HG03442 (cell line): ENCODE measurements around the gene ARHGEF2.

Source experiments
- ATAC-seq: cut with Tn5 transposase; IDR thresholded peaks from one replicate; pipeline ENCODE4 v1.9.1; 2021; ENCODE audit warnings: mild to moderate bottlenecking, moderate library complexity; ENCODE audit not compliant: unreplicated experiment

The ARHGEF2 gene

GRCh38 chr1:155973723-155974122, 4.6 kb downstream of the ARHGEF2 start:
- ATAC-seq = no peak

GRCh38 chr1:155971910-155972809, 6.2 kb downstream of the ARHGEF2 start:
- no peak for ATAC-seq

GRCh38 chr1:155970531-155971167, 7.7 kb downstream of the ARHGEF2 start:
- peak; percentile 64 for ATAC-seq

GRCh38 chr1:155969377-155969791, 9.0 kb downstream of the ARHGEF2 start:
- ATAC-seq = no peak

- no peak for ATAC-seq
These were observed 9.7 kb downstream of the ARHGEF2 start for GRCh38 chr1:155968670-155969069.

GRCh38 chr1:155968051-155968400, 10.3 kb downstream of the ARHGEF2 start:
- ATAC-seq = no peak

- no peak for ATAC-seq
These were observed 10.9 kb downstream of the ARHGEF2 start for GRCh38 chr1:155967341-155968050.

- ATAC-seq = no peak
These were observed 11.6 kb downstream of the ARHGEF2 start for GRCh38 chr1:155966750-155967149.

GRCh38 chr1:155966135-155966534, 12.2 kb downstream of the ARHGEF2 start:
- ATAC-seq = no peak

- ATAC-seq = no peak
These were observed 14.2 kb downstream of the ARHGEF2 start for GRCh38 chr1:155964193-155964592.

GRCh38 chr1:155962599-155963211, 15.6 kb downstream of the ARHGEF2 start:
- ATAC-seq = no peak

GRCh38 chr1:155961937-155962336, 16.4 kb downstream of the ARHGEF2 start:
- ATAC-seq = no peak

GRCh38 chr1:155960081-155960745, 18.1 kb downstream of the ARHGEF2 start:
- no peak for ATAC-seq

- no peak for ATAC-seq
These were observed 20.9 kb downstream of the ARHGEF2 start for GRCh38 chr1:155957411-155957915.

- ATAC-seq = no peak
These were observed 23.7 kb downstream of the ARHGEF2 start for GRCh38 chr1:155954645-155955044.

GRCh38 chr1:155952505-155952890, 25.8 kb downstream of the ARHGEF2 start:
- ATAC-seq = no peak

- no peak for ATAC-seq
These were observed 26.4 kb downstream of the ARHGEF2 start for GRCh38 chr1:155951753-155952504.

- ATAC-seq = no peak
These were observed 27.5 kb downstream of the ARHGEF2 start for GRCh38 chr1:155950829-155951228.

- ATAC-seq = no peak
These were observed 30.6 kb downstream of the ARHGEF2 start for GRCh38 chr1:155947741-155948140.

GRCh38 chr1:155947292-155947691, 31.1 kb downstream of the ARHGEF2 start:
- no peak for ATAC-seq
